Neural crest cell (in vitro differentiated cells): Measurements from ENCODE around the gene ACSL5. TPM values are rescaled to one million over a fixed set of nuclear protein-coding genes. Genes with fewer than 3 reads are reported as not detected.

Source experiments
- DNase-seq: peaks from one replicate; pipeline ENCODE4 v3.0.0; 2021; ENCODE audit warnings: low read depth, mixed read lengths, low spot score
- H3K27ac Mint-ChIP-seq: one replicate; pipeline ENCODE4 v1.8.0; 2021; ENCODE audit warnings: mild to moderate bottlenecking, mixed read lengths; ENCODE audit not compliant: unreplicated experiment
- H3K27me3 Mint-ChIP-seq: 2 replicates; pipeline ENCODE4 v1.8.0; 2021; ENCODE audit warnings: low read depth, mild to moderate bottlenecking, mixed read lengths
- H3K36me3 Mint-ChIP-seq: 2 replicates; pipeline ENCODE4 v1.8.0; 2021; ENCODE audit warnings: low read depth, mild to moderate bottlenecking, mixed read lengths
- H3K4me1 Mint-ChIP-seq: 2 replicates; pipeline ENCODE4 v1.8.0; 2021; ENCODE audit warnings: mixed read lengths
- H3K4me3 Mint-ChIP-seq: one replicate; pipeline ENCODE4 v1.8.0; 2021; ENCODE audit warnings: mild to moderate bottlenecking, mixed read lengths
- H3K9me3 Mint-ChIP-seq: 2 replicates; pipeline ENCODE4 v1.8.0; 2021; ENCODE audit warnings: mixed read lengths
- total RNA-seq: library from RNA; stranded (reverse); gene quantifications from 2 replicates; pipeline ENCODE4 v1.2.1, GENCODE V29; 2021
- TF ChIP-seq, protein P1 (sequence below): fragments of 200-600 bp; sonication (generic); conservative IDR thresholded peaks from 2 replicates; pipeline ENCODE4 v1.5.0; 2021; ENCODE audit warnings: antibody characterized with exemption, mild to moderate bottlenecking

Gene ACSL5
- total RNA-seq, 1 donor from 2014 or later = not detected

DNA sequence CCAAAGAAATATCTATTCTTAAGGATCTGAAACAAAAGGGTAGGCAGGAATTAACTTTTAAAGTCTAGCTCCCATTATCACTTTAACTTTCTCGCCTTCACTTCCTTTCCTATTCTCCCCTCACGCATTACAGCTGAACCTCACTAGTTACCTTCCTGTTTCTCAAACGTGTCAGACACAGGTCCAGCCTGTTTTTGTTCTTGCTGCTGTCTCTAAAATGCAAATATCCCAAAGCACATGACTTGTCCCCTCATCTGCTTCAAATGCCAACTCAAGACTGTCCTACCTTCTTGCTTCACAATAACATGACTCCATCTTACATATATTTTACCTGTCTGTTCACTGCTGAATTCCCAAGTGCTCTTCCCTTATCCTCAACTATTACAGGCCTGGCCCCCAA is 55.2 kb downstream of the ACSL5 start:
- DNase-seq = no peak
- Mint-ChIP-seq H3K27me3 (no peaks in the 10 kb centered on the region), H3K36me3 (peaks cover 2% of the 10 kb centered on the region), H3K9me3 (no peaks in the 10 kb centered on the region), H3K4me1 (no peaks in the 10 kb centered on the region), H3K4me3 (no peak overlapping the region), H3K27ac (no peak overlapping the region)
- TF ChIP-seq, protein P1, sequence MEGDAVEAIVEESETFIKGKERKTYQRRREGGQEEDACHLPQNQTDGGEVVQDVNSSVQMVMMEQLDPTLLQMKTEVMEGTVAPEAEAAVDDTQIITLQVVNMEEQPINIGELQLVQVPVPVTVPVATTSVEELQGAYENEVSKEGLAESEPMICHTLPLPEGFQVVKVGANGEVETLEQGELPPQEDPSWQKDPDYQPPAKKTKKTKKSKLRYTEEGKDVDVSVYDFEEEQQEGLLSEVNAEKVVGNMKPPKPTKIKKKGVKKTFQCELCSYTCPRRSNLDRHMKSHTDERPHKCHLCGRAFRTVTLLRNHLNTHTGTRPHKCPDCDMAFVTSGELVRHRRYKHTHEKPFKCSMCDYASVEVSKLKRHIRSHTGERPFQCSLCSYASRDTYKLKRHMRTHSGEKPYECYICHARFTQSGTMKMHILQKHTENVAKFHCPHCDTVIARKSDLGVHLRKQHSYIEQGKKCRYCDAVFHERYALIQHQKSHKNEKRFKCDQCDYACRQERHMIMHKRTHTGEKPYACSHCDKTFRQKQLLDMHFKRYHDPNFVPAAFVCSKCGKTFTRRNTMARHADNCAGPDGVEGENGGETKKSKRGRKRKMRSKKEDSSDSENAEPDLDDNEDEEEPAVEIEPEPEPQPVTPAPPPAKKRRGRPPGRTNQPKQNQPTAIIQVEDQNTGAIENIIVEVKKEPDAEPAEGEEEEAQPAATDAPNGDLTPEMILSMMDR = no peak

DNA sequence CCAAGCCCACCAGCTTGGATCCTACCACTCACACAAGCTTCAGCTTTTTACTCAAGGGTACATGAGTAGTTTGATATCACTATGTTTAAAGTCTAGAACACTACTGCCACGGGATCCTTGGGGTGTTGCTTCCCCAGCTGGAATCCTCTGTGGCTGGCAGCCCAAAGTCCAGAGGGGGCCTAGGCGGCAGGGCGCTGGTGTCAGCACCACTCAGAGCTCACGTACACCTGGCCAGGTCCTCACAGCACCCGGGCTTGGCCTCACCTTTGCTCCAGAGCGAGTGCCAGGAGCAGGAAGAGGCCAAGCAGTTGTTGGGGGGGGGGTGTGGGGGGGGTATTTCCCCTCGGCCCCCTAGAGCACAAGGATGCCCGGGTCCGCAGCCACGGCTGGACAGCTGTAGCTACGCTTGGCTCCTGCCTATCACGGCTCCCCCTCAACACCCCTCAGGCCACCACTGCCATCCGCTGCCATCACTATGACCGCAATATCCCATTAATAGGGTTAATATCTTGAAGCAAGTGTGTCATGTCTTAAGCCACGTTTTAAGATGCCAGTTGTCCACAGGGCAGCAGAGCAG is 55.8 kb downstream of the ACSL5 start:
- TF ChIP-seq, protein P1 = no peak
- Mint-ChIP-seq H3K36me3 (peaks cover 2% of the 10 kb centered on the region), H3K27me3 (no peaks in the 10 kb centered on the region), H3K27ac (no peak overlapping the region), H3K4me3 (no peak overlapping the region), H3K9me3 (no peaks in the 10 kb centered on the region), H3K4me1 (no peaks in the 10 kb centered on the region)
- no peak for DNase-seq

DNA sequence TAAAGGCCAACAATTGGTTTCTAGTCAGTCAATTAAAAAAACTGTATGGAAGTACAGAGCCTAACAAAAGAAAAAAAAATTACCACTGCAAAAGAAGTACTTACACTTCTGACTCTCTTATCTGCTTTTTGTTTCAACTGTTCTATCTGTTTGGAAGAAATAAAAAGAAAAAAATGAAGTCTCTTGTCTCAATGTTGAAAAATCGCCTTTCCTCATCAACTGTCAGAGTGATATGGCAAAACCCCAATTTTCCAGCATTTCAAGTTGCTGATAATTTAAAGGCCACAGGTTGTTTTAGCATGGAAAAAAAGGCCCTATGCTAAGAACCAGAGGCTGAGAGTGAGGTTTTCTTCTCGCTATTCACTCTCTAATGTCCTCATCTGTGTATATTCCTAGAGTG is 59.2 kb downstream of the ACSL5 start:
- H3K27me3 Mint-ChIP-seq = no peaks in the 10 kb centered on the region
- H3K9me3 Mint-ChIP-seq = no peaks in the 10 kb centered on the region
- no peak for DNase-seq
- TF ChIP-seq, protein P1 = no peak
- no peak overlapping the region for H3K27ac Mint-ChIP-seq
- H3K4me3 Mint-ChIP-seq = no peak overlapping the region
- no peaks in the 10 kb centered on the region for H3K4me1 Mint-ChIP-seq
- peaks cover 2% of the 10 kb centered on the region for H3K36me3 Mint-ChIP-seq

DNA sequence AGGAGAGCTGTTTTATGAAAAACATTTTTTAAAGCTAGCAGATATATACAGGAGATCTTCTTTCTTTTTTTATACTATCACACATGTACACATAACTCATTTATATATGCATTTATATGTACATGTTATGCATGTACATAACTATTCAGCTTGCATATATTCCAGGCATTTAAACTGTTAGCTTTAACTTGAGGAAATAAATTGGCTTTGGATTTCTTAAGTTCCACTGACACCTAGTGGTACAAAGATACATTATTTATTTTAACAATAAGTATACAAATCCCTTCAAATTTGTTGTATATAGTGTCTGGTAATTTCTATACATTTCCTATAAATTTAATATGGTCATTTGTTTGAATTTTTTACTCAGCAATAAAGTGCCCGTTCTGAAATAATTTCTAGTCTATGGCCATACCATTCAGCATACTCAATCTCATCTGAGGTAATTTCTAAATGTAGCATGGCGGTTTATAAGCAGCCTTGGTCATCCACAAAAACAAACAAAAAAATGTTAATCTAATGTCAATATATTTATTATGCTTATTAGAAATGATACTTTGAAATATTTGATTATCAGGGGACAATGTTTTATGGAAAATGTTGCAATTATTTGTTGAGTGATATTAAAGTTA is 61.2 kb downstream of the ACSL5 start:
- TF ChIP-seq, protein P1 = peak; percentile 69
- Mint-ChIP-seq H3K9me3 (no peaks in the 10 kb centered on the region), H3K4me3 (no peak overlapping the region), H3K36me3 (peaks cover 2% of the 10 kb centered on the region), H3K27ac (no peak overlapping the region), H3K4me1 (no peaks in the 10 kb centered on the region), H3K27me3 (no peaks in the 10 kb centered on the region)
- DNase-seq = no peak

DNA sequence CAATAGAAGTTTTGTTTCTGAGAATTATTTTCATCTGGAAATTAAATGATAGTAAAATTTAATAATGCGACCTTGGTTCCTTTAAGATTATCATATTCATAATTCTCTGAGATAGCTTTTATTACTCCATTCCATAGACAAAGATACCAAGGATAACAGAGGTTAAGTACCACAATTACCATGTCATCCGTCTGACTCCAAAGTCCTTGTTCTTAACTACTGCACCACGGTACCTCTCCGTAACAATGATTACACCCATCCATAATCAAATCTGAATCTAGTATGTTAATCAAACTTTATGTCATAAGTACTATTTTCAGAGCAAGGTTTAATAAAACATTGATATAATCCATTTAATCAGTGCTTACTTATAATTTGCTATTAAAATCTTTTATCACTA is 64.4 kb downstream of the ACSL5 start:
- DNase-seq = no peak
- no peaks in the 10 kb centered on the region for H3K9me3 Mint-ChIP-seq
- H3K4me1 Mint-ChIP-seq = no peaks in the 10 kb centered on the region

More for the DNA sequence above, 64.4 kb downstream of the ACSL5 start:
- TF ChIP-seq, protein P1 = no peak
- H3K4me3 Mint-ChIP-seq = no peak overlapping the region
- H3K27me3 Mint-ChIP-seq = no peaks in the 10 kb centered on the region
- H3K36me3 Mint-ChIP-seq = peaks cover 8% of the 10 kb centered on the region
- H3K27ac Mint-ChIP-seq = no peak overlapping the region
